Astrocyte (in vitro differentiated cells and primary cell): ENCODE results near the gene GAGE12H.
"Not testable (repeated sequence)": the region's sequence is repeated elsewhere in the genome, so short reads cannot be mapped to it uniquely, and the experiment has no call there.

Experiments
- CTCF ChIP-seq: IDR thresholded peaks from 2 replicates; pipeline ENCODE4 v1.5.1; 2011; ENCODE audit warnings: low read depth, mild to moderate bottlenecking, inconsistent platforms, low read length, moderate library complexity; ENCODE audit not compliant: insufficient read depth
- EZH2 ChIP-seq: IDR thresholded peaks from 2 replicates; pipeline ENCODE4 v1.6.1; 2012; ENCODE audit warnings: mild to moderate bottlenecking, low read length, inconsistent platforms; ENCODE audit not compliant: insufficient read depth

- not testable (repeated sequence) for TF ChIP-seq CTCF, EZH2
Observed at GRCh38 chrX:49570100-49570499, 9.6 kb upstream of the GAGE12H start, which contains the start of gene GAGE12G.
